Smooth muscle cell (in vitro differentiated cells): ENCODE data around the gene GALNS. TPM values are rescaled to one million over a fixed set of nuclear protein-coding genes. Genes with fewer than 3 reads are reported as not detected.

Experiments
- DNase-seq: peaks from one replicate; lab custom pipeline; 2025; ENCODE audit not compliant: unreplicated experiment; lab: John Stamatoyannopoulos, UW
- H2AFZ ChIP-seq: fragments of 200-600 bp; sonication (generic); 2 replicates; pipeline ENCODE4 v1.6.0; 2016; ENCODE audit warnings: antibody characterized with exemption, low read depth, mild to moderate bottlenecking
- H3F3A ChIP-seq: fragments of 200-600 bp; sonication (generic); 2 replicates; pipeline ENCODE4 v1.6.0; 2017; ENCODE audit warnings: antibody characterized with exemption, low read depth
- H3K27ac ChIP-seq: fragments of 200-600 bp; sonication (generic); 2 replicates; pipeline ENCODE4 v1.5.1; 2016; ENCODE audit warnings: low read depth, mild to moderate bottlenecking
- H3K27me3 ChIP-seq: fragments of 200-600 bp; sonication (generic); 2 replicates; pipeline ENCODE4 v1.6.1; 2016; ENCODE audit warnings: low read depth, mild to moderate bottlenecking
- H3K36me3 ChIP-seq: fragments of 200-600 bp; sonication (generic); 2 replicates; pipeline ENCODE4 v1.5.1; 2016; ENCODE audit warnings: low read depth
- H3K4me1 ChIP-seq: fragments of 200-600 bp; sonication (generic); 2 replicates; pipeline ENCODE4 v1.5.1; 2016; ENCODE audit warnings: low read depth
- H3K4me2 ChIP-seq: fragments of 200-600 bp; sonication (generic); 2 replicates; pipeline ENCODE4 v1.6.0; 2016; ENCODE audit warnings: mild to moderate bottlenecking
- H3K4me3 ChIP-seq: fragments of 200-600 bp; sonication (generic); 2 replicates; pipeline ENCODE4 v1.5.1; 2016; ENCODE audit warnings: mild to moderate bottlenecking
- H3K79me2 ChIP-seq: fragments of 200-600 bp; sonication (generic); 2 replicates; pipeline ENCODE4 v1.6.0; 2016; ENCODE audit warnings: low read depth, mild to moderate bottlenecking
- H3K9ac ChIP-seq: fragments of 200-600 bp; sonication (generic); 2 replicates; pipeline ENCODE4 v1.6.0; 2016; ENCODE audit warnings: low read depth
- H3K9me3 ChIP-seq: fragments of 200-600 bp; sonication (generic); replicated peaks from 2 replicates; pipeline ENCODE4 v1.5.1; 2016; ENCODE audit warnings: low read depth
- H4K20me1 ChIP-seq: fragments of 200-600 bp; sonication (generic); 2 replicates; pipeline ENCODE4 v1.6.0; 2016; ENCODE audit warnings: low read depth
- WGBS: methylation state at CpG from one replicate; pipeline ENCODE4 v1.1.7; 2016; ENCODE audit warnings: low lambda C conversion rate; 5-methylcytosine and 5-hydroxymethylcytosine counted together
- polyA plus RNA-seq: library from polyadenylated mRNA; unstranded; fragments of >200 nt; fragmentation: Nextera tagmentation; extraction: Ambion mirVana; gene quantifications from 2 replicates; pipeline ENCODE4 v1.2.1, GENCODE V29; 2016
- total RNA-seq: library from RNA; depleted of rRNA; stranded (reverse); fragments of >200 nt; gene quantifications from 2 replicates; pipeline ENCODE4 v1.2.3, GENCODE V29; 2014
- TF ChIP-seq, protein P1 (sequence below): fragments of 200-600 bp; sonication (generic); IDR thresholded peaks from 2 replicates; pipeline ENCODE4 v1.5.1; 2017; ENCODE audit warnings: borderline replicate concordance, mild to moderate bottlenecking, antibody characterized with exemption; ENCODE audit not compliant: insufficient read depth, poor library complexity, severe bottlenecking

The GALNS gene
- total and polyA plus RNA-seq, 2 experiments from 2014 or later = 20.8 to 21.3 TPM

- Histone ChIP-seq H4K20me1 (no peaks in the 10 kb centered on the region), H3K36me3 (no peaks in the 10 kb centered on the region), H3K79me2 (no peaks in the 10 kb centered on the region), H3K27me3 (no peaks in the 10 kb centered on the region), H3F3A (no peaks in the 10 kb centered on the region), H2AFZ (no peak overlapping the region), H3K9me3 (no peaks in the 10 kb centered on the region), H3K9ac (no peak overlapping the region), H3K4me1 (no peaks in the 10 kb centered on the region), H3K4me3 (no peak overlapping the region), H3K27ac (no peak overlapping the region), H3K4me2 (no peak overlapping the region)
- TF ChIP-seq, protein P1, sequence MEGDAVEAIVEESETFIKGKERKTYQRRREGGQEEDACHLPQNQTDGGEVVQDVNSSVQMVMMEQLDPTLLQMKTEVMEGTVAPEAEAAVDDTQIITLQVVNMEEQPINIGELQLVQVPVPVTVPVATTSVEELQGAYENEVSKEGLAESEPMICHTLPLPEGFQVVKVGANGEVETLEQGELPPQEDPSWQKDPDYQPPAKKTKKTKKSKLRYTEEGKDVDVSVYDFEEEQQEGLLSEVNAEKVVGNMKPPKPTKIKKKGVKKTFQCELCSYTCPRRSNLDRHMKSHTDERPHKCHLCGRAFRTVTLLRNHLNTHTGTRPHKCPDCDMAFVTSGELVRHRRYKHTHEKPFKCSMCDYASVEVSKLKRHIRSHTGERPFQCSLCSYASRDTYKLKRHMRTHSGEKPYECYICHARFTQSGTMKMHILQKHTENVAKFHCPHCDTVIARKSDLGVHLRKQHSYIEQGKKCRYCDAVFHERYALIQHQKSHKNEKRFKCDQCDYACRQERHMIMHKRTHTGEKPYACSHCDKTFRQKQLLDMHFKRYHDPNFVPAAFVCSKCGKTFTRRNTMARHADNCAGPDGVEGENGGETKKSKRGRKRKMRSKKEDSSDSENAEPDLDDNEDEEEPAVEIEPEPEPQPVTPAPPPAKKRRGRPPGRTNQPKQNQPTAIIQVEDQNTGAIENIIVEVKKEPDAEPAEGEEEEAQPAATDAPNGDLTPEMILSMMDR = no peak
- WGBS = 93% methylated on average over 22 of the region's 22 CpGs
- DNase-seq = no peak
Observed at GRCh38 chr16:88821168-88821850, 35.4 kb downstream of the GALNS start.

- H3K9me3 ChIP-seq = no peaks in the 10 kb centered on the region
- H3K4me2 ChIP-seq = no peak overlapping the region
- H3F3A ChIP-seq = no peaks in the 10 kb centered on the region
- WGBS = 96% methylated on average over 17 of the region's 20 CpGs
- no peak overlapping the region for H3K27ac ChIP-seq
- H3K27me3 ChIP-seq = no peaks in the 10 kb centered on the region
- DNase-seq = no peak
- no peak overlapping the region for H3K4me3 ChIP-seq
- no peaks in the 10 kb centered on the region for H3K79me2 ChIP-seq
- no peaks in the 10 kb centered on the region for H3K36me3 ChIP-seq
- no peak overlapping the region for H2AFZ ChIP-seq
- H3K4me1 ChIP-seq = no peaks in the 10 kb centered on the region
- TF ChIP-seq, protein P1 = no peak
- no peak overlapping the region for H3K9ac ChIP-seq
- no peaks in the 10 kb centered on the region for H4K20me1 ChIP-seq
Observed at GRCh38 chr16:88820385-88821025, 36.2 kb downstream of the GALNS start.

- Histone ChIP-seq H3K4me3 (no peak overlapping the region), H3K9ac (no peak overlapping the region), H3K36me3 (no peaks in the 10 kb centered on the region), H3K4me2 (no peak overlapping the region), H3F3A (no peaks in the 10 kb centered on the region), H3K9me3 (no peaks in the 10 kb centered on the region), H3K79me2 (no peaks in the 10 kb centered on the region), H3K27me3 (no peaks in the 10 kb centered on the region), H3K27ac (no peak overlapping the region), H2AFZ (no peak overlapping the region), H3K4me1 (no peaks in the 10 kb centered on the region), H4K20me1 (no peaks in the 10 kb centered on the region)
- TF ChIP-seq, protein P1 = no peak
- WGBS = 90% methylated on average over 16 of the region's 16 CpGs
- no peak for DNase-seq
Observed at GRCh38 chr16:88819126-88819525, 37.6 kb downstream of the GALNS start.

DNA sequence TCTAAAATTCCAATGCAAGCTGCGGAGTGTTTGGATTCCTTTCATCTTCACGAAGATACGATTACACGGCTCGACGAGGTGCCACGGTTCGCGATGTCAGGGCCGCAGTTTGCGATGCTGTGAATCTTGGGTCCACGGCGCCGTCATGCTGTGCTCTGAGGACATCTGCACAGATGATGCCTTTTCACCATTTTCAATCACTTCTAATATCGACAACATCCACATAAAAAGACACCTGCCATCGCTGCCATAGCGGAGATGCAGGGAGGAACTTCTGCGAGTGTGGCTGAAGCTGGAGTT lies 38.2 kb downstream of the GALNS start:
- Histone ChIP-seq H3K79me2 (no peaks in the 10 kb centered on the region), H2AFZ (no peak overlapping the region), H3K9ac (no peak overlapping the region), H3K4me3 (no peak overlapping the region), H3K9me3 (no peaks in the 10 kb centered on the region), H4K20me1 (no peaks in the 10 kb centered on the region), H3K27me3 (no peaks in the 10 kb centered on the region), H3K27ac (no peak overlapping the region), H3K36me3 (no peaks in the 10 kb centered on the region), H3K4me1 (no peaks in the 10 kb centered on the region), H3F3A (no peaks in the 10 kb centered on the region), H3K4me2 (no peak overlapping the region)
- TF ChIP-seq, protein P1 = no peak
- DNase-seq = no peak
- WGBS = 94% methylated on average over 18 of the region's 18 CpGs
